Stimulated activated naive CD4-positive, alpha-beta T cell (primary cell): Measurements from ENCODE around the gene OR2T12.
"Not testable (repeated sequence)": the region's sequence is repeated elsewhere in the genome, so short reads cannot be mapped to it uniquely, and the experiment has no call there.

ENCODE experiments used
- DNase-seq, 6 experiments: peaks; one replicate each; lab custom pipeline; 2025; lab: John Stamatoyannopoulos, UW

OR2T12 gene, protein sequence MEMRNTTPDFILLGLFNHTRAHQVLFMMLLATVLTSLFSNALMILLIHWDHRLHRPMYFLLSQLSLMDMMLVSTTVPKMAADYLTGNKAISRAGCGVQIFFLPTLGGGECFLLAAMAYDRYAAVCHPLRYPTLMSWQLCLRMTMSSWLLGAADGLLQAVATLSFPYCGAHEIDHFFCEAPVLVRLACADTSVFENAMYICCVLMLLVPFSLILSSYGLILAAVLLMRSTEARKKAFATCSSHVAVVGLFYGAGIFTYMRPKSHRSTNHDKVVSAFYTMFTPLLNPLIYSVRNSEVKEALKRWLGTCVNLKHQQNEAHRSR

GRCh38 chr1:248303324-248303723 lies at the start of gene OR2T12:
Gene OR2T12 (minus strand): TSS chr1:248303424. CDS start chr1:248295578, 7,846 bp downstream.
- no peak for DNase-seq

- DNase-seq = no peak
Measured at GRCh38 chr1:248348475-248348874, 45.3 kb upstream of the OR2T12 start, which contains the start of gene OR14C36. Gene OR14C36 (plus strand): TSS chr1:248348775. CDS start chr1:248348775, 0 bp downstream.

GRCh38 chr1:248343451-248343850 lies 40.2 kb upstream of the OR2T12 start:
- no peak for DNase-seq

- no peak for DNase-seq
Measured at GRCh38 chr1:248324468-248324867, 21.2 kb upstream of the OR2T12 start, which contains the start of gene OR2M7. Gene OR2M7 (minus strand): TSS chr1:248324568. CDS start chr1:248324568, 0 bp downstream.

DNA sequence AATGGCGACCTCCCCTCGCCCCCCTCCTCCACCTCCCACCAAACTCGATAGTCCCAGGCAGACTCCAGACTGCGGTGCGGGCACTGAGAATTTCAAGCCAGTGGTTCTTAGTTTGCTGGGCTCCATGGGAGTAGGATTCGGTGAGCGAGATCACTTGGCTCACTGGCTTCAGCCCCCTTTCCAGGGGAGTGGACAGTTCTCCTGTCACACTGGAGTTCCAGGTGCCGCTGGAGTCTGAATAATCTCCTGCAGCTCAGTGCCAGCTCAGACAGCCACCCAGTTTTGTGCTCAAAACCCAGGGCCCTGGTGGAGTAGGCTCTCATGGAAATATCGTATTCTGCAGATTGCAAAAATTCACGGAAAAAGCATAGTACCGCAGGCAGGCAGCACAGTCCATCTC lies 13.6 kb upstream of the OR2T12 start:
- no peak for DNase-seq

DNA sequence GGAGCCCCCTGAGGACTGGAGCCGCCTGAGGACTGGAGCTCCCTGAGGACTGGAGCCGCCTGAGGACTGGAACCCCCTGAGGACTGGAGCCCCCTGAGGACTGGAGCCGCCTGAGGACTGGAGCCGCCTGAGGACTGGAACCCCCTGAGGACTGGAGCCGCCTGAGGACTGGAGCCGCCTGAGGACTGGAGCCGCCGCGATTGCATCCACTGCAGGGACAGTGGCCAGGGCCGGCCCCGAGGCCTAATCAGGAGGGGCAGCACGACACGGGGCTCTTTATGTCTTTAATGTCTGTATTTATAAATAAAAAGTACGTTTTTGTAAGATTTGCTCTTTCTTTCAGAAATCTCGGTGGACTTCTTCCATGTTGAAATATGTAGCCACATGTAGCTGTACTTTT lies 3.5 kb upstream of the OR2T12 start:
- not testable (repeated sequence) for DNase-seq

DNA sequence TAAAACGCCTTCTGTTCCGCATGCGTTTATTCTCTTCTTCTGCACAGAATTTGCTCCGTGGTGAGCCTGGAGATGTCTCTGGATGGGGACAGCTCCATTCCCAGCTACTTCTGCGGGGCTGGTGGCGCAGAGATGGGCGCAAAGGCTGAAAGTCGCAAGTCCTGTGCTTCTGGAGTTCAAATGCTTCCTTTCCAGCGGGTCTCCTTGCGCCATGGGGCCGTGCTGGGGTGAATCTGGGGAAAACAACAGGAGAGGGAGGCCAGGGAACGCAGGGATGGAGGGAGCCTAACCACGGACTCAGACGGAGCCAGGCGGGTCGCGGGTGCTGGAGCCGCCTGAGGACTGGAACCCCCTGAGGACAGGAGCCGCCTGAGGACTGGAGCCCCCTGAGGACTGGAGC lies 2.9 kb upstream of the OR2T12 start:
- DNase-seq = no peak

GRCh38 chr1:248305672-248306071 lies 2.4 kb upstream of the OR2T12 start:
- not testable (repeated sequence) for DNase-seq

GRCh38 chr1:248288391-248288790 lies 14.8 kb downstream of the OR2T12 start:
- no peak for DNase-seq

- DNase-seq = no peak
Measured at GRCh38 chr1:248277876-248278275, 25.3 kb downstream of the OR2T12 start, which contains the start of gene OR2T33. Gene OR2T33 (minus strand): TSS chr1:248277976. CDS start chr1:248273814, 4,162 bp downstream.

GRCh38 chr1:248273225-248273624 lies 30.0 kb downstream of the OR2T12 start:
- not testable (repeated sequence) for DNase-seq

DNA sequence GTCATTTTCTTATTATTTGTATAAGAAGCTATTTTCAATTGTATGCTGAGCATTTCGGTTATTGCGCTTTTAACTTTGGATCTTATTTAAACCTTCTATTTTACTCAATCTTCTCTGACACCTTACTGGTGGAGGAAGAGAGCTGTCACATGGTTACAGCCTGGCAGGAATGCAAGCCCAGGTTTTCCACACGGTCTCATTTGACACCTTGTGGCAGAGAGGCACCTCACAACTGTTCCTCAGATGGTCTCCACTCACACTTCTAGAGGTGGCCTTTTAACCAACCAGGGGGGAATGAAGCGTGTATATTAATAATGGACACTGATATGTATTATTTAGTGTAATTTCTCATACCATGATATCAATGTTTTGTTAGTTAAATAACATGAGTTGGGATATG lies 35.0 kb downstream of the OR2T12 start:
- no peak for DNase-seq

DNA sequence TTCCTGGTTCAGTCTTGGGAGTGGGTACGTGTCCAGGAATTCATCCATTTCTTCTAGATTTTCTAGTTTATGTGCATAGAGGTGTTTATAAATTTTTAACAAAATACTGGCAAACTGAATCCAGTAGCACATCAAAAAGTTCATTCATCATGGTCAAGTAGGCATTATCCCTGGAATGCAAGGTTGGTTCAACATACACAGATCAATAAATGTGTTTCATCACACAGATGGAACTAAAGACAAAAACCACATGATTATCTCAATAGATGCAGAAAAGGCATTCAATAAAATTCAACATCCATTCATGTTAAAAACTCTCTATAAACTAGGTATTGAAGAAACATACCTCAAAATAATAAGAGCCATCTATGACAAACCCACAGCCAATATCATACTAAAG lies 43.9 kb downstream of the OR2T12 start:
- not testable (repeated sequence) for DNase-seq

DNA sequence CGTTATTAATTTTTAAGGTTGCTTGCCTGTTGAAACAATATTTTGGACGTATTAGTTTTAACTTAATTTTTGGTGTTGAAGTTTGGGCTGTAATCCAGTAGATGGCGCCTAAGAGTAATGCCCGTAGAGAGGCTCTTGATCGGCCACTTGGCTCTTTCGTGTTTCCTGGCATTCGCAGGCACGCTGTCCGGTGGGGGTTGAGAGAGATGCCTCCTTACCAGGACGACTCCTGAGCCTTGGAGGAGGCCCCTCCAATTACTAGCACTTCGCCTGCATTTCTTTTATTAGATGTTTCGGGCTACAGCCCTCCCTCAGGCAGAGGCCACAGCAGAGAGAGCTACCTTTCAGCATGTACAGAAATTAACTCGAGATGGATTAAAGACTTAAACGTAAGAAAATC lies 60.0 kb downstream of the OR2T12 start:
- DNase-seq = peak in 3 of 6 experiments; percentile 8 to 30 (median 20)
